GM18907 (cell line): ENCODE measurements around the gene CTSC.

Experiments used
- ATAC-seq: cut with Tn5 transposase; IDR thresholded peaks from one replicate; pipeline ENCODE4 v1.9.1; 2021; ENCODE audit warnings: mild to moderate bottlenecking, moderate library complexity; ENCODE audit not compliant: unreplicated experiment

CTSC gene

DNA sequence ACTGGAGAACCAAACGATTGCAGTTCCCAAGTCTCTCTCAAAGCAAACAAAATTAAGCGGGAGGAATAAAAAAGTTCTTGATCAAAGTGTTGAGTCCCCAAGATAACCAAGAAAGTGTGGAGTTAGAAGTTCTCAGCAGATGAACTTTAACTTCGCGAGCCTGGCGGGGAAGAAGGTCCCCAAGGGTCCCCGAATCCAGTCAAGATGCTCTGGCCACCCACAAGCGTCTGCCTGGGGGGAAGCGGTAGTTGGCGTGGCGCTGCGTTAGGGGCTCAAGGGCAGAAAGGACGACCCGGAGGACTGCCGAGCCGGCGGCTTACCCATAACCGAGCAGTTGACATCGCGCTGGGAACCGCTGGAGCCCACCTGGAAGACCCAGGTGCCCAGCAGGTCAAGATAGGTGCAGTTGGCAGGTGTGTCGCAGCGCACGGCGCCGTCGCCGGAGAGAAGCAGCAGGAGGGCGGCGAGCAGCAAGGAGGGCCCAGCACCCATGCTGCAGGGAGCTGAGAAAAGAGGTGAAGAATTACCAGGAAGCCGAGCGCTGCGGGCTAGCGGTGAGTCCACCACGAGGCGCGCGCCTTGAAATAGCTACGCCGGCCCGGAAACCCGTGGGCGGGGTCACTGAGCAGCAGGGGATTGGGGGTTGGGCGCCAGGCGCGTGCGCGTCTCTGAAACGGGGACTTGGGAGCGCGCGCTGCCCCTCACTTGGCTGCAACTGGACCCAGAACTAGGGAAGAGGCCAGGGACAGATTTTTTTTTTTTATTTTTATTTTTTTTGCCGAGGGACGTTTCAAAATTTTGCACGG, at the start of gene CTSC:
Gene CTSC, minus strand, starts transcription at position 556 of the 806 bp plus-strand sequence. Its CDS starts 64 bp downstream, at position 492.
- peak; percentile 91 for ATAC-seq

DNA sequence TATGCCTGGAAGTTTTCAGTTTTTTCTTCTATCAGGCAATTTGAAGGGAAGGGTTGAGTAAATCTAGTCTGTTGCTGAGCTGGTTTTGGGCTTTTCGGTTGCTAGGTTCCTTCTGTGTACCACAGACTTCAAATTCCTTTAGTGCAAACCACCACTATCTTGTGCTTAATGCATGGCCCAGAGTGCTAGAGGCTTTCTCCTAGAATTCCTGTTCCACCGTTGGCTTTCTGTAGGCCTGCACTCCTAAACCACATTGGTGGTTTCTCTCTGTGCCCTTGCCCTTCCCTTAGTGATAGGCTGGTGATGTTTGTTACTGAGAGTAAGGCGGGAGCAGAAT, 47.1 kb upstream of the CTSC start:
- no peak for ATAC-seq

DNA sequence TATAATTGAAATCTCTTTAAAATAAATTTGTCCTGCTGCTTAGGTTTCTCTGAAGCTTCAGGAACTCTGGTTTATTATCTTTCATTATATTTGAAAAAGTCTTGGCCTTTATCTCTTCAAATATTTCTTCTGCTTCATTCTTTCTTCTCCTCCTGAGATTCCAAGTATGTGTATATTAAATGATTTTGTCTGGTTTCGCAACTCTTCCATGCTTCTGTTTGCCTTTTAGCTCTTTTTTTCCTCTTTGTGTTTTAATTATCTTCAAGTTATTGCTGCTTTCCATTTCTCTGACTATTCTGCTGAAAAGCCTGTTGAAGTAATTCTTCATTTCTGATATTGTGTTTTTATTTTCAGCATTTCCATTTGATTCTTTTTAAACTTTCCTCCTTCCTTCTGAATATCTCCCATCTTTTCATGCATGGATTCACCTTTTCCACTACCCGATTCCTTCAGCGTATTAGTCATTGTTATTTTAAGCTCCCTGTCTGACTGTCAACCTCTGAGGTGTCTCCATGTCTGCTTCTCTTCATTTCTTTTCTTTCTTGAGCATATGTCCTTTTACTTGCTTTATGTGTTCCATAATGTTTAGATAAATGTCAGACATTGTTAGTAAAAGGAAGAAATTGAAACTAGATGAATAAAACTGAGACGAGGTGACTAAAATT, 46.6 kb upstream of the CTSC start:
- no peak for ATAC-seq

DNA sequence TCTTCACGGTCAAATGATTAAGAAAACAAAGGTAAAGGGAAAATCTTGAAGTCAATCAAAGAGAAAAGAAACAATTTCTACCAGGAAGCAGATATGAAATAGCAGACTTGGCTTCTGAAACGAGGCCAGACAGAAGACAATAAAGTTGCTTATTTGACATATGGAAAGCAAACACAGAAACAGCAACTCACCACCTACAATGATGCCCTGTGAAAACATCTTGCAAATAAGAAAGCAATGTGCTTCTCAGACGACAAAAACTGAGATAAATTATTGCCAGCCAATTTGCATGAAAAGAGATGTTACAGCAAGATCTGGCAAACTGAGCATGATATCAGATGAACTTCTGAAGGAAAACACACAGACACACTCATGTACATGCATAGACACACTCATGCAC, 45.9 kb upstream of the CTSC start:
- ATAC-seq = peak; percentile 60

DNA sequence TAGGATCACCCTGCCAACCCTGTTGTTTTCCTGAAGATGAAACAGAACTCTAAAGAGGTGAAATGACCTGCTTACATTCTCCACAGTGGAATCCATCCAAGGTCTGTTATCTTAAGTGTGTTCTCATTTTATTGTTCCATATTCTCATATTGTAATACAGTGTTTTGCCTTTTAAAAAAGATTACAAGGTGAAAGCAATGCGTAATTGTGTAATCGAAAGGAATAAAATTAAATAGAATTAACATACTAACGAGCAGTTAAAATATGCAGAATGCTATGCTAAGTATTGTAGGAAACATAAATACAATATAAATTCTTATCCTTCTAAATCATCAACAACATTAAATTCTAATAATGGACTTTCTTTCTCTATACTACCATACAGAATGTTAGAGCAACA, 41.6 kb upstream of the CTSC start:
- no peak for ATAC-seq

DNA sequence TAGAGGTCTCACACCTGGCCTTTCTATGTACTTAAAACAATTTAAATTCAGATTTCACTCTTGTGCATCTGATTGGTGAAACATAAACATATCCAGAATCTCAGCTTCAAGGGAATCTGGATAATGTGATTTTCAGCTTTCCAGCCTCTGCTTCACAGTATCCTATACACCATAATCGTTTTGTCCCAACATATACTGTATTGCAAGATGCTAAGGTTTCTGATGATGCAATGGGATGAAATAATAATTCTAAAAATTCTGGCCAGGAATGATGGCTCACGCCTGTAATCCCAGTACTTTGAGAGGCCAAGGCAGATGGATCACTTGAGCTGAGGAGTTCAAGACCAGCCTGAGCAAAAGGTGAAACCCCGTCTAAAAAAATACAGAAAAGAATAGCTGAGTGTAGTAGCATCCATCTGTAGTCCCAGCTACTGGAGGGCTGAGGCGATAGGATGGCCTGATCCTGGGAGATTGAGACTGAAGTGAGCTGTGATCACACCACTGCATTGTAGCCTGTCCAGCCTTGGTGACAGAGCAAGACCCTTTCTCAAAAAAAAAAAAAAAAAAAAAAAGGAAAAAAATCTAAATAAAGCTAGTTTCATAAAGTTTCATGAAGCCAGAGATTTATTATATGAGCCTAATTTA, 41.0 kb upstream of the CTSC start:
- no peak for ATAC-seq

DNA sequence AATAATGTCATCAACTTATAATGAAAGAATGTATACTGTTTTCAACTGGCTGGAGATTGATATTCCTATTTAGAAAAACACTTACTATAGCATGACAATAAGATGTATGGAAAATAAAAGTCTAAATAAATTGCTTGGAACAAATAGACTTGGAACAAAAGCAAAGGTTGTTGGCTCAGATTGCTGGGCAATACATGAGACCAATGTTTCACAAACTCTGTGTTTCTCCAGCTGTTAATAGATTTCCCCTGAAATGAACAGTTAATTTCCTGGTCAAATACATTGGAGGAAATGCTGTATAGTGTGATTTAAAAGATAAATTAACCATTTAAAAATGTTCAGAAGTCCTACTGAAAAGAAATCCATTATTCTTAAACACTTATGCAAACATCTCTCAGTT, 40.1 kb upstream of the CTSC start:
- no peak for ATAC-seq

DNA sequence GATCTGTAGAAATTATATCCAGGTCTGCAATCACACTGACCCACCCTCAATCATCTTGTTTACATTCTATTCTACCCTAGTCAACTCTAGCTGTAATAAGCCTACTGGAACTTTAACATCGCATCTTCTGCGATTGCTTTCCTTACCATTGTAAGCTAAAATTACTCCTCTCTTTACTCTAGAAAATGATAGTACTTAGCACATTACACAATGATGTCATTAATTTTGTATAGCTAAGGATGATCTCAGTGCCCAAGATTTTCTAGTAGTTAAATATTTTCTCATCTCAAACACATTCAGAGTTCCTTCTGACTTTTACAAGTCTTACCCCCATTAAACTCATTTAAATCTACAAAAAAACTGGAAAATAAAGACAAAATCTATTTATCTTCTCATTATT, 39.6 kb upstream of the CTSC start:
- no peak for ATAC-seq

DNA sequence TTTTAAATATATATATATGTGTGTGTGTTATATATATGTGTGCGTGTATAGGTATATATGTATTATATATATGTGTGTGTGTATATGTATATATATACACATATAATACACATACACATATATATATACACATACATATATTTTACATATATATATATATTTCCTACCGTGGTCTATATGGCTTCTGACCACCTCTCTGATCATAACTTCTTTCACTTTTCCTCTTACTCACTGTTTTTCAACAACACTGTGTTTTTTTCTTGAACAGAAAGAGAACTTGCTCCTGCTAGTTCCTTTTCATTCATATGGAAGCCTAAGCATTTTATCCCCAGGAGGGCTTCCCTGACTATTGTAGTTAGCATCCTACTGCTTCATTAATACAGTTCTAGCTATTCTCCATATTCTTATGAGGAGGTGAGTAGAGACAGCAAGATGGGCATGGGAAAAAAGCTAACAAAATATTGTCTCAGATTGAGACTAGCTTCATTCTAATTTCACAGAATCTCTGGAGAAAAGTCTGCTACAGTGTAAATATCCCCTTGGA, 38.5 kb upstream of the CTSC start:
- no peak for ATAC-seq

DNA sequence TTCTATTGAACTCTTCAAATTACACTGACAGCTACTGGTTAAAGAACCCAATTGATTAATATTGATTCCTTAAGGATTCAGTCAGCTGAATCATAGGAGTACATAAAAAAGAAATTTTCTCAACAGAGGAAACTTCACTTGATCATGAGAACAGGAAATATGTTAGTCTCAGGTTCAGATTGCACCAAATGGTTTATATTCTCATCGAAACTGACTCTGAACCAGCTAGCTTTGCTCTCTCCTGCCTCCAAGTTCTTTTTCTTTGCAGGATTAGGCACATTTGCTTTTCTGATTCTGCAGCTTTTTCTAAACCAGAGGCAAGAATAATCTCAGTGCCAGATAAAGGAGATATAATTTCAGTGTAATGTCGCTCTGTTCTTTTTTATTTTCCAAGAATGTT, 33.2 kb upstream of the CTSC start:
- ATAC-seq = no peak

DNA sequence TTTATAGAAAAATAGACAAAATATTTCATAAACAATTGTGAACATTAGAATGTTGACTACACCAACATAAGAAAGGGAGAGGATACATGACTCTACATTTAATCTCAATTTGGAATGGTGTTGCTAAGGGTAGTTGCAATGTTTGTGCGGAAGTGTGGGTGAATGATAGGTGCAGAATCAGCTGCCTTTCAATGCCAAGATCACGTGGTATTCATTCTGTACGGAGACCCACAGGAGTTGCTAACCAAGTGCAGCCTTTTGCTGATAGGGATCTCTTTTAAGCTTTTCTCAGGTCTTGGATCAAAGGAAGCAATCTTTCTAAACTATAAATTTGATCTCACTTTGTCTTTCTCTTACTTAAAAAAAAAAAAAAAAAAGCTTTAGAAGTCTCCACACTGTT, 29.8 kb upstream of the CTSC start:
- ATAC-seq = no peak

DNA sequence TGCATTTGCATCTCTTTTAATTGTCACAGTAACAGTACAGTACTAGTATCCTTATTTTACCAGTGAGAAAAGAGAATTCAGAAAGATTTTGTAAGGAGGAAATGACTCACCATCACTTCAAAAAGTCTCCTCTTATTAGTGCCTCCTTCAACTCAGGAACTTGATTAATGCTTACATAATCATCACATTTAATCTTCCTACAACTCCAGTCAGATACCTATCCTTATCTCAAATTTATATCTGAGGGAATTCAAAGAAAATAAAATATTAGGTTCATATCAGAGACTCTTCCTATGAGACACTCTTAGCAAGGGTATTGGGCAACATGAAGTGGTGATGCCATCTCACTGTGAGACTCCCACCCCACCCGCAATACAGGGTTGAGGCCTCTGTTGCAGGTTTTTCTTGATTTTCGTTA, 26.1 kb upstream of the CTSC start:
- no peak for ATAC-seq

DNA sequence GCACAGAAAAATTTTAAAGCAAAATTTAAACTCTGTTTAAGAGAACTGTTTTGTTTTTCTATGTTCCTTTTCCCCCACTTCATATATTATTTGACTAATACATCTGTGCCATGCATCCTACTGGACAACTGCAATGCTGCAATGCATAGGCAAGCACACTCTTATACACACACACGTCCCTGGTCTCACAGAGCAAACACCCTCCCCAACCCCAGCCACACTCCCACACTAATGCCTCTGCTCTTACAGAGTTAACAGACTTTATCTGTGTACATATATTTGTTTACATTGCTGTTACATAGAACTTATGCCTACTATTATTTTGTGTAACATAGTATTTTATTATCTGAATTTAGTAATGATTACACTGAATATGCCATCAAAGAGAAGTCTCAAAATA, 25.5 kb upstream of the CTSC start:
- no peak for ATAC-seq

DNA sequence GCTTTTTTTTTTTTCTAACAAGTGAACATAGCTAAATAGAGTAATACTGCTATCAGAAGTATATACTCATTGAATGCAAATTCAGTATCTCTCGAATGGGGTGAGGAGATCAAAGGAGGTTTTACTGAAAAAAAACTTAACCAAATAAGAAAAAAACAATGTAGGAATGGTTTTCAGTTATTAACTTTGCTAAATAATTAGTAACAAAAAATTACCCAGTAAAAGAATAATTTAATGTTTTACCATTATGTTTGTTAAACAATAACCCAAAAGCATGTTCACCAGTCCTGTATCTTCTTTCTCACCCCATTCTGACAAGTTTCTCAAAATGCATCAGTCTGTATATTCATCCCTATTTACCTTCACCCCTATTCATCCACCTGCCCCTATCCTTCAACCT, 22.6 kb upstream of the CTSC start:
- peak; percentile 36 for ATAC-seq

DNA sequence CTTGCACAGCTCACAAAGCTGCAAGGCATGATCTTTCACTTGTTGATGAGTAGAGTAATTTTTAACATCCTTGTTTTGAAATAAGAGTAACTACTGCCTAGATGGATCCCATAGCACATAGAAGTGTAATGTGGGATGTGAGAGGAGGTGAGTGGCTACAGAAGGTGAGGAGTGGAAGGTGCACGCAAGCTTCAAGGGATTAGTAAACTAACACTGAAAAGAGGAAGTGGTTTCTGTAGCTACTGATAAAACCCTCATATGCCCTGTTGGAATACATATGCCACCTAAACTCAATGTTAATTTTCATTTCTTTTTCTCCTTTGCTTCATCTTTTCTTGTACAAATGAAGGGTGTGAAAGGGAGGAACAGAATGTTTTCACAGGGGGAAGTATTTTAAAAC, 22.0 kb upstream of the CTSC start:
- ATAC-seq = peak; percentile 79

DNA sequence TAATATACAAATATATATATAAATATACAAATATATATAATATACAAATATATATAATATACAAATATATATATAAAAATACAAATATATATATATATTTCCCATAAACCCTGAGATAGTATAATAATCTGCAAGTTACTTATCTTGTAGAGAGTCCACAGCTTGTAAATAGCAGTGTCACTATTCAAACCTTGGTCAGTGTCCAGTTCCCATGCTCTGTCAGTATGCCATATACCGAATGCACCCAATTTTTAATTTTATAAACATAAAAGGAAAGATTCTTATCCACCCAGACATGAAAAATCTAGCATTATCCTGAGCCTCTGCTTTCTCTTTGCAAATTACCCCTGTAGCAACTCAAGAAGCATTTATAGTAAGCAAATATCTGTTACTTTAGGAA, 21.6 kb upstream of the CTSC start:
- ATAC-seq = no peak

DNA sequence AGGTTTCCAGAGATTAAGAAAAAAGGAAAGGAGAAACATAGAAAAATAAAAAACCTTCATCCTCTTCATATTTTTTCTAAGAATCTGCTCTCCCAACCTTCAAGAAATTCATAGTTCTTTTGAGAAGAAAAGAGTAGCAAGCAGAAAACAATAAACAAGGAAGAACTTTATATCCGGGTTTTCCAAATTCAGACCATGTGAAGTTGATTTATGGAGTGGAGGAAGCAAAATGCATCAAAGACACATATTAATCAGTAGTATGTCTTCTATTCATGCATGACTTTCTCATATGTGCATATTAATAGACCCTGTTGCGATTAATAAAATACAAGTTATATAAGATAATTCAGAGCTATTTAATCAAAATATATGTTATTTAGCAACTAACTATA, 20.5 kb upstream of the CTSC start:
- ATAC-seq = no peak

DNA sequence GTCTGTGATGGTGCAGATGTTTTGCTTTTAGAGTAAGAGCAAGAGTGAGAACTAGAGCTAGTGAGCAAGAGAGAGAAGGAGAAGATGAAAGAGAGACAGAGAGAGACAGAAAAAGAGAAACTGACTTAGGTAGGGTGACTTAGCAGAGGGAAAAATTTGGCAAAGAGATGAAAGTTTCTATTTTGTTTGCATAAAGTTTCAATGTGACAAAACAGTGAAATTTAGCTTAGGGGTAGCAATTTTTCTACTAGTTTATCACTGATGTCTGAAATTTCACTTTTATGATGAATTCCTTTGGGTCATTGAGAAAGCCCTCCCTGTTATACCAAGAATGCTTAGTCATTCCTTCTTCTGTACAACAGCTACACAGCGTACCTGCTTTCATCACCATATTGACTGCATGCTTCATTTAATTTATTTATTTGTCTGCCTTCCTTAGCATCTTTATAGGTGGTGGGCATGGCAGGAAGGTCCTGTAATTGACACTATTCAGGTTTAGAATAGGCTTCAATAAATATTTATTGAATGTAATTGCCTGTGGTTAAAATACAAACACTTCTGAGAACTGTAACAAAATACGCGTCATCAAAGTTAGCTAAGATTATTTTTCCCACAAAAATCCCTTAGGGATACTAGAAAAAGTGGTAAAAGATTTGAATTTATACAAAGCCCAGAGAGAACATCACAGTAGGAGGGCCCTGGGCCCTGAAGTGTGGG, 19.9 kb upstream of the CTSC start:
- ATAC-seq = peak; percentile 61

DNA sequence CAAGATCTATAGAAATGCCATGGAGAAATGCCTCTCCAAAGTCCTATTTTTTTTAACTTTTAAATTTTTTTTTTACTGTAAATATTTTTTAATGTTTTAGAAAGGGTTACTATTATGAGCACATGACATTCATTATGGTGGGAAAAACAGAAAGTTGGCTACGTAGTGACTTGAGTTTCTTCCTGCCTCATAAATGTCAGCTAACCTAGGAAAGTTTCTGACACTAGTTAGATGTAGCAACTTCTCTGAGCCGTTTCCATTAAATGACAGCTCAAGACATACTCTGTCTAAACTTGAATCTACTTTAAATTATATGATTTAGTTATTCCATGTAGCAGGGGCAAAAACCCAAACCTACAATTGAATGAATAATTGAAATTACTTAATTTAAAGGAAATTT, 18.4 kb upstream of the CTSC start:
- no peak for ATAC-seq

DNA sequence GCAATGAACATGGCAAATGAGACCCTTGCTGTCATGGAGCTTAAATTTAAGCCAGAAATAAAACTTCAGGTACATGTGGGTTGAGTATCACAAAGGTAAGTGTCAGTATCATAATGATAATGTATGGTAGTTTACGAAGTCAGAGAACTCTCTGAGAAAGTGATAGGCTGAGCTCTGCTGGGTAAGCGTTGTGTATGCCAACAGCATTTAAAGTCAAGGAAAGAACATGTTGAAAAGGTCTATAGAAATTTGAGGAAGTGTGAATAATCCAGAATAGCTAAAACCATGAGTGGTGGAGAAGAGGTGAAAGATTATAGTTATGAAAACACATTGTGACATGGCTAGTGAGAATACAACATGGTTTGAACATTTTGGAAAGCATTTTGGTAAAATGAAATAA, 17.4 kb upstream of the CTSC start:
- no peak for ATAC-seq

DNA sequence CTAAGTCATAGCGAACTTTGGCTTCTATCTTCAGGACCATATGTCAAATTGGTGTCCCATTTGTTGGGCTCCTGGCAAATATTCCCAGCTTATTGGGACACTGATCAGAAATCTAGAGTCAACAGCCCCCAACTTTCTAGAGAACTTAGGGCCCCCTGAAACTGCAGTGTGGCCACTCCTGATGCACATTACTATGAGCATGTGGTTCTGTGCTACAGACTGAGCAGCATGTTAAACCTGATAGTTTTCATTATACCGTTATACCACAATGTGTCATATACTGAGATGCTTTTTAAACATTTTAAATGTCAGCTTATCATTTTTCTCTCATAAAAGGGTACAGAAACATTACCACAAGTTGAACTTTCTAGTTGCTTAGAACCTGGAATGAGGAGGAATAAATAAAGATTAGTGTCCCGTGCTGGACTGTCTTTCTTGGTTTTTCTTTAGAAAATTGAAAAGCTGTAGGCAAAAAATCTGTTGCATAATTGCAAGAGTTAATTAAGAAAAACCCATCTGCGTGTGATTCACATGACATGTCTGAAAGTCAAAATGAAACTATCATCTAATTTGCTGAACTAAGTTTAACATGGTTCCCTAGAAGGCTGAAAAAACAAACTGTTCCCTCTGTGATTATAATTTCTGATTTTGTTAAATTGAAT, 16.4 kb upstream of the CTSC start:
- ATAC-seq = peak; percentile 28
